Islet precursor cell (in vitro differentiated cells): ENCODE data around the gene CCL21.
"Not testable (repeated sequence)": the region's sequence is repeated elsewhere in the genome, so short reads cannot be mapped to it uniquely, and the experiment has no call there.

Source experiments
- DNase-seq: peaks from one replicate; pipeline ENCODE4 v3.0.0-alpha.2; 2018

CCL21 gene

GRCh38 chr9:34710023-34710422 is at the start of gene CCL21:
Gene CCL21, minus strand, starts transcription at chr9:34710136. Its CDS starts 70 bp downstream, at chr9:34710066.
- DNase-seq = no peak

GRCh38 chr9:34759432-34760134 is 49.6 kb upstream of the CCL21 start:
- no peak for DNase-seq

DNA sequence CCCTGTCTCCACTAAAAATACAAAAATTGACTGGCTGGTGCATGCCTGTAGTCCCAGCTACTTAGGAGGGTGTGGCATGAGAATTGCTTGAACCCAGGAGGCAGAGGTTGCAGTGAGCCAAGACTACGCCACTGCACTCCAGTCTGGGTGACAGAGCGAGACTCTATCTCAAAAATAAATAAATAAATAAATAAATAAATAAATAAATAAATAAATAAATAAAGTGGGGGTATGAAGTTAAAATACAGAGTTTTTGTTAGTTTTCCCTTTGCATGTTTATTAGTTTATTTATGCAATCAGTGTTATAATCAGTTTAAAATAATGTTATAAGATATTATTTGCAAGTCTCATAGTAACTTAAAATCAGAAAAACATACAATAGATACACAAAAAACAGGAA is 40.4 kb upstream of the CCL21 start:
- not testable (repeated sequence) for DNase-seq

DNA sequence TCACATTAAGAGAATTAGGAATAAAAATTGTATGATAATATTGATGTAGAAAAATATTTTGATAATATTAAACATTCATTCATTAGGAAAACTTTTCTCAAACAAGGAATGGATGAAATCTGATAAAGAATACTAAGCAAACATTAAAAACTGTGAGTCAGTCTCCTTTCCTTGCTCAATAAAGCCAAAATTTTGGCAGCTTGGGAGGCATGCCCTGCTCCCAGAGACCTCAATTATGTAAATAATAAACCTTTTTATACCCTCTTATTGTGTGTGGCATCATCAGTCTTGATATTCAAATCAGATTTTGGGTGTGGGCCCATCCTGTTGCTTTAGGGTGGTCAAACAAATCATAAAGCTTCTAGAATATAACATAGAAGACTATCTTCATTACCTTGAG is 36.6 kb upstream of the CCL21 start:
- DNase-seq = no peak

- DNase-seq = no peak
These were observed 34.6 kb upstream of the CCL21 start for GRCh38 chr9:34744295-34745221.

GRCh38 chr9:34742710-34743109 is 32.8 kb upstream of the CCL21 start:
- no peak for DNase-seq

DNA sequence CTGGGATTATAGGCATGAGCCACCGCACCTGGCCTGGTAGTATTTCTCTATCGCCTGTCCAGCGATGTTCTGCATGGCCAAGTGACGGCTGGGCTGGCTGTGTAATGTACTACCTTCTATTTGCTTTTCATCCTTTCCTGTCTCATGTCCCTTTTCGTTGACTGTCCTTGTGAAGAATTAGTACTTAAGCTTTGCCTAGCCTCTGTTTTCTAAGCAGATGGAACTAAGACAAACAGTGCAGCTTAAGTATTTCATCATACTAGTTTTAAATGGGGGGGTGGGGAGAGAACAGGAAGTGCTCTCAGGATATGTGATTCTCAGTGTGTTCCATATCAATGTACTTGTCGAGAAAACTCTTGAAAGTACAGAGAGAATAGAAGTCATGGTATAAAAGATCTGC is 31.7 kb upstream of the CCL21 start:
- no peak for DNase-seq

GRCh38 chr9:34740176-34740575 is 30.2 kb upstream of the CCL21 start:
- not testable (repeated sequence) for DNase-seq

DNA sequence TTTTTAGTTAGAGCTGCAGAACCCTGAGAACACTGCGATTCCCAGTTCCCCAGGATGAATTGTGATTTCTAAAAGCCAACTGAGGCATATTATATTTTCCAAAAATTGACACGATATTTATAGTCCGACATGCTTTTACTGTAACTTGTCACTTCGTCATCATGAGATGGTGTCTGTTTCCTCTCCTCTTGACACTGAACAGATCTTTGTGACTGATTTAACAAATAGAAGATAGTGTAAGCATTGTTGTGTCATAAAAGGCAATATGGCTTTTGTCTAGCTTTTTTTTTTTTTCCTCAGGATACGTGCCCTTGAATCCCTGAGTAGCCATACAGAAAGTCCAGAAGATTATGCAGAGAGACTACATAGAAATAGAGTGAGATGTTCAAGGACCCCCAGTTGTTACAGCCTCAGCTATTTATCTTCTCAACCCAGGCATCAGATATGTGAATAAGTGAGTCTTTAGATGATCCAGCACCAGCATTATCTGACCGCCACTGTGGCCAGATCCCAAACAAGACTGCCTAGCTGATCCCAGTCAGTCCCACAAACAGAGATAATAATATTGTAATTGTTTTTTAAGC is 27.8 kb upstream of the CCL21 start:
- DNase-seq = no peak

DNA sequence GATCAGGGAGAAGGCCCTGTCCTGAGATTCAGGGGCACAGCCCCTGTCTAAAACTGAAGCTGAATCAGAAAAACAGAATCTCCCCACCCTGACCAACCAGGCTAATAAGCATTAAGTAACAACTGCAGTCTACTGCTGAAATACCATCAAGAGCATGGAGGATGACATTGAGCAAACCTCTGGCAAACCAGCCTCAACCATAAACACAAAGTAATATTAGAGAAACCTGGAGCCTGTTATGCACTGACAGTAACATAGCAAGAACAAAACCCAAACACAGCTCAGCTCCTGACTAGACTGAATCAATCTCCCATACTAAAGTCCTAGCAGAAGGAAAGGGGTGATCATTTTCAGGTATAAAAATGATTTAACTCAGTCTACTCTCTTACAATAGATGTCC is 24.8 kb upstream of the CCL21 start:
- DNase-seq = no peak

DNA sequence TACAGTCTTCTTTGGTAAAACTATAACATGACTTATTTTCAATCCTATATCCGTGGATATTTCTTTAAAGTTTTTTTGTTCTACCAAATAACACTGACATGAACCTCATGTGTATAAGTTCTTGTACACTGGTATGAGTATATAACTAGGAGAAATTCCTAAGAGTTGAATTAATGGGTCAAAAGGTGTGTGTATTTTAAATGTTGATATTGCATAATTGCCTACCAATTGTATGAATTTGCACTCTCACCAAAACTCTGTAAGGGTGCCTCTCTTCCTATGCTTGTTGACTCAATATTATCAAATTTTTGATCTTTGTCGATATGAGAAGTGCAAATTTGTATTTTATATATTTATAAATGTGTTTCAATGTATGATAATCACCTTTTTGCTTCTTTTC is 22.9 kb upstream of the CCL21 start:
- DNase-seq = no peak

- DNase-seq = no peak
These were observed 22.5 kb upstream of the CCL21 start for GRCh38 chr9:34732478-34732877.

DNA sequence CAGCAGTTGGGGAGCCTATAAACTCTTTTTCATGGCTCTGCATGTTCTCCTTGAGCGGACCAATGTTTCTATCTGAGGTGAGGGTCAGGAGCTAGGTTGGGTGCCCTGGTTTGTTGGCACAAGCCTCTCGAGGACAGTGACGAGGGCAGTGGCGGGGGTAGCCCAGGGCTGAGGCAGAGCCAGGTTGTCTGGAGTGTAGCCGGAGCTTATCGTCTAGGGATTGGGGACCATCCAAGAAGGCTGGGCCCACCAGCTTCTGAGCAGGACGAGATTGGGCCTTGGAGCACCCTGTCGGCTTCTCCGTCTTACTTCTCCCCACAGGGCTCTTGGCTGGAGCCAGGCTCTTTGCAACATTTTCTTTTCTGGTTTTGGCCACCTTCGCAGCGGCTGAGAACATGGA is 13.2 kb upstream of the CCL21 start:
- peak; percentile 32 for DNase-seq

- DNase-seq = not testable (repeated sequence)
These were observed 9.8 kb upstream of the CCL21 start for GRCh38 chr9:34719769-34720025.

DNA sequence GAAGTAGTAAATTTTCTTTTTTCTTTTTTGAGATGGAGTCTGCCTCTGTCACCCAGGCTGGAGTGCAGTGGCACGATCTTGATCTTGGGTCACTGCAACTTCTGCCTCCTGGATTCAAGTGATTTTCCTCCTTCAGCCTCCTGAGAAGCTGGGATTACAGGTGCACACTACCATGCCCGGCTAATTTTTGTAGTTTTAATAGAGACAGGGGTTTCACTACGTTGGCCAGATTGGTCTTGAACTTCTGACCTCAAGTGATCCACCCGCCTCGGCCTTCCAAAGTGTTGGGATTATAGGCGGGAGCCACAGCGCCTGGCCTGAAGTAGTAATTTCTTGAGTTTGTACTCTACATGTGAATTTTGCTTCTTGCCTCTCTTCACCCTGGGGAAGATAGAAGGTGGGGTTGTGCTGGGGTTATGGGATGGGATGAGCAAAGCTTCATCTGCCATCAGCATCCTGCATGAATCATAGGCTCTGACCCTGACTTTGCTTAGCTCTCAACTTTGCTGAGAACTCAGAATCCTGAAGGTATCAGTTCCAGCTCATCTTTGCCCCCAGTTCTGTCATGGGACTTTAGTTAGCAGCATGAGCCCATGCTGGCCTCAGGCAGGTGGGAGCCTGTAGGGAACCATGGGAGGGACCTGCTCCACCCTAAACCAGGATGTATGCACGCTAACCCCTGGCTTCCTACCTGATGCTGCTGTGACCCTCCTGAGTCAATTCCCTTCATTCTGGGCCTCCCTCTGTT is 9.3 kb upstream of the CCL21 start:
- peak; percentile 37 for DNase-seq

GRCh38 chr9:34717996-34718614 is 8.2 kb upstream of the CCL21 start:
- peak; percentile 39 for DNase-seq

- no peak for DNase-seq
These were observed 6.8 kb upstream of the CCL21 start for GRCh38 chr9:34716711-34717110.

DNA sequence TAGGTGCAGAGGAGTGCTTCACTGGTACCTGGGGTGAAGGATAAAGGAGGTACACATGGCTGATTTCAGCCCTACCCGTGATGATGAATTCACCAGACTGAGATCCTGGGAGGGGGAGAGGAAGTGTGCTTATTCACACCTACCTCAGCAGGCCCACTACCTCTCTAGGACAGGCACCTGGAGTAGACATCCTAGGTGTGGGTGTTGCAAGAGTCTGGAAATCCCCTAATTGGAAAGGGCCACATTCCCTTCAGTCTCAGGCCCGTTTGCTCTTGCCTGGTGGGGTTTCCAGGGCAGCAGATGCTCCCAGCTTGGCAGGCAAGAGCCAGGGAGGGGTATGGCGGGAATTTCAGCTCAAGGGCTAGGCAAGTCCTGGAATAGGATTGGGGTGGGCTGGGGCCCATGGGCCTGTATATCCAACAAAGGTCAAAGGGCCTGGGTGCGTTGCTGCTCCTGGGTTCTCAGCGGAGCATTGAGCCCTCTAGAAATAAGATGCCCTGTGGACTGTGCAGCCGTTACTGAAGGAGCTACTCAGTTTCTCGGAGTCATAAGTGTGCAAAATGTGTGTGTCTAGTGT is 5.8 kb upstream of the CCL21 start:
- no peak for DNase-seq

GRCh38 chr9:34714007-34714406 is 4.1 kb upstream of the CCL21 start:
- DNase-seq = no peak

DNA sequence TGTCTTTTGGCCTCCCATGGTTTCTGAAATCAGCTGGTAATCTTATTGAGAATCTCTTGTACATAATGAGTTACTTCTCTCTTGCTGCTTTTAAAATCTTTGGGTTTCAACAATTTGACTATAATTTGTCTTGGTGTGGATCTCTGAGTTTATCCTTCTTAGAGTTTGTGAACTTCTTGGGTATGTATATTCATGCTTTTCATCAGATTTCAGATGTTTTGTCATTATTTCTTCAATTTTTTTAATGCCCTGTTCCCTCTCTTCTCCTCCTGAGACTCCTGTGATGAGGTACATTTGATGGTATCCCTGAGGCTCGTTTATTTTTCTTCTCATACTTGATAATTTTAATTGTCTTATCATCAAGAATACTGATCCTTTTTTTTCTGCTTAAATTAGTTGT is 2.2 kb upstream of the CCL21 start:
- no peak for DNase-seq

- DNase-seq = no peak
These were observed 549 bp downstream of the CCL21 start for GRCh38 chr9:34709196-34709978.

DNA sequence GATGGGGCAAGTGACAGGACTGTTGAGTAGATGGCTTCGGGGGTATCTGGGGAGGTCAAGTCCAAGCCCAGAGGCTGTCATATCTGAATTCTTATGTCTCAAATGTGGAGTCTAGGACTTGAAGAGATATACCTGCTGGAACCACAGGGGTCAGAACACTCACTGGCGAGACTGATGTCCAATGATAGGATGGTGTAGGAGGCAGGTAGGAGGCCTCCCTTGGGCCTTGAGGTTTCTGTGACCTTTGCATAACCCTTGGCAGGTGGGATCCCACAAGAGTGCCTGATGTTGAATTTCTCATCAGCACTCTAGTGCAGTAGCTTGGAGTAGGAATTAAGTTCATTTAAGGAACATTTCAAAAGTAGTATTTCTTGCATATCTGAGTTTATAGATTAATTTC is 2.8 kb downstream of the CCL21 start:
- DNase-seq = no peak
